Activated CD4-positive, alpha-beta T cell treated with anti-CD3 and anti-CD28 coated beads, Interleukin-2, amount 10 ng/mL, durations not matched to agents 7 days and 5 days (primary cell): ENCODE measurements around the gene TSSC4. TPM values are rescaled to one million over a fixed set of nuclear protein-coding genes. Genes with fewer than 3 reads are reported as not detected.
"Not testable (repeated sequence)": the region's sequence is repeated elsewhere in the genome, so short reads cannot be mapped to it uniquely, and the experiment has no call there.

Experiments
- CTCF ChIA-PET: fragments of 350-600 bp; sonication (Branson Sonifier 250); formaldehyde crosslinking; loops from one replicate; lab custom pipeline; 2021; ENCODE audit warnings: antibody characterized with exemption; lab: Charles Lee
- POLR2A ChIA-PET: fragments of 350-600 bp; sonication (Branson Sonifier 250); formaldehyde crosslinking; loops from one replicate; lab custom pipeline; 2021; ENCODE audit warnings: antibody characterized with exemption; lab: Charles Lee
- DNase-seq: peaks from one replicate; pipeline ENCODE4 v3.0.0-alpha.2; 2020
- H3K27ac Mint-ChIP-seq: one replicate; pipeline ENCODE4 v1.8.0; 2021; ENCODE audit warnings: mild to moderate bottlenecking, moderate library complexity, mixed read lengths
- H3K27me3 Mint-ChIP-seq: one replicate; pipeline ENCODE4 v1.8.0; 2021; ENCODE audit warnings: mixed read lengths
- H3K36me3 Mint-ChIP-seq: one replicate; pipeline ENCODE4 v1.8.0; 2021; ENCODE audit warnings: low read depth, mixed read lengths
- H3K4me1 Mint-ChIP-seq: one replicate; pipeline ENCODE4 v1.8.0; 2021; ENCODE audit warnings: mixed read lengths
- H3K4me3 Mint-ChIP-seq: one replicate; pipeline ENCODE4 v1.8.0; 2021; ENCODE audit warnings: mild to moderate bottlenecking, moderate library complexity, mixed read lengths
- H3K9me3 Mint-ChIP-seq: one replicate; pipeline ENCODE4 v1.8.0; 2021; ENCODE audit warnings: mixed read lengths
- total RNA-seq, 2 experiments: library from RNA; stranded (reverse); gene quantifications; one replicate each; pipeline ENCODE4 v1.2.3, GENCODE V29; 2021

The TSSC4 gene
- total RNA-seq, 2 experiments from 2014 or later: 31.1 to 47.5 TPM

DNA sequence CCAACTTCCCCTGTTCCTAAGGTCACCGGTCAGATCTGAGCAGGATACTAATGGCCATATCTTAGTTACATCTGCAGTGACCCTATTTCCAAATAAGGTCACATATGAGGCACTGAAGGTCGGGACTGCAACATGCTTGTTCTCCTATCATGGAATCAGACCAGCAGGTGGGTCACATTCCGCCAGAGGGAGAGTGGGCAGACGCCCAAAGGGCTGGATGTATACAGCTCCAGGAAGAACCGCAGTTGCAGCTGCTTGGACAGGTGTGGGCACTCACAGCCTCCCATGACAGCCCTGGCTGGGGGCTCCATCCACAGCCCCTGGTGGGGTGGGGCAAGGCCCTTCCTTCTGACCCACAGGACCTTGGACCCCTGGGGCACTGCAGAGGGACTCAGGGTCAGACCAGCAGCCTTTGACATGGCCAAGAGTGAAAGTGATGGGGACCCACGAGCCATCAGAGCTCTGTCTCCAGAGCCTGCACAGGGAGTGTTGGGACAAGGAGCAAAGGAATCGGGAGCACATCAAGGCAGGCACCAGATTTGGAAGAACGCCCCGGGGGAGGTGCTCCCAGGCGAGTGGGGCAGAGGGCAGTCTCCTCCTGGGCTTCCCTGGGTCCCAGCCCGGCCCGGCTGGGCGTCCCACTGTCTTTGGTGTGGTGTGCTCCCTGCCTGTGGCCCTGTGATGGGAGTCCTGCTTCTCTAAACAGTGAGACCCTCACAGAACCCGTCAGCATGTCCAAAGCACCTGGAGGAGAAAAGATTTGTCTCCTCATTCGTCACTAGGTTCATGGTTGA, 36.8 kb upstream of the TSSC4 start:
- no peak for DNase-seq
- CTCF ChIA-PET: no interaction called here
- no peaks in the 10 kb centered on the region for H3K4me1 Mint-ChIP-seq
- H3K36me3 Mint-ChIP-seq: no peaks in the 10 kb centered on the region
- H3K9me3 Mint-ChIP-seq: no peaks in the 10 kb centered on the region
- POLR2A ChIA-PET: no interaction called here
- no peaks in the 10 kb centered on the region for H3K27me3 Mint-ChIP-seq
- no peak overlapping the region for H3K4me3 Mint-ChIP-seq
- H3K27ac Mint-ChIP-seq: no peak overlapping the region

DNA sequence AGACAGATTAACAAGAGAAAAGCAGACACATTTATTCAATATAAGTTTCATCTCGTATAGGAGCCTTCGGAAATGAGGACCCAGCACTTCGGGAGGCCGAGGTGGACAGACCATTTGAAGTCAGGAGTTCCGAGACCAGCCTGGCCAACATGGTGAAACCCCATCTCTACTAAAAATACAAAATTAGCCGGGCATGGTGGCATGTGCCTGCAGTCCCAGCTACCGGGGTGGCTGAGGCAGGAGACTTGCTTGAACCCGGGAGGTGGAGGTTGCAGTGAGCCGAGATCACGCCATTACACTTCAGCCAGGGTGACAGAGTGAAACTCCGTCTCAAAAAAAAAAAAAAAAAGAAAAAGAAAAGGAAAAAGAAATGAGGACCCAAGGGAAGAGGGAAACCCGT, 36.2 kb upstream of the TSSC4 start:
- H3K27me3 Mint-ChIP-seq, POLR2A ChIA-PET, H3K27ac Mint-ChIP-seq, H3K36me3 Mint-ChIP-seq, CTCF ChIA-PET, H3K4me1 Mint-ChIP-seq, DNase-seq, H3K9me3 Mint-ChIP-seq, H3K4me3 Mint-ChIP-seq: not testable (repeated sequence)

DNA sequence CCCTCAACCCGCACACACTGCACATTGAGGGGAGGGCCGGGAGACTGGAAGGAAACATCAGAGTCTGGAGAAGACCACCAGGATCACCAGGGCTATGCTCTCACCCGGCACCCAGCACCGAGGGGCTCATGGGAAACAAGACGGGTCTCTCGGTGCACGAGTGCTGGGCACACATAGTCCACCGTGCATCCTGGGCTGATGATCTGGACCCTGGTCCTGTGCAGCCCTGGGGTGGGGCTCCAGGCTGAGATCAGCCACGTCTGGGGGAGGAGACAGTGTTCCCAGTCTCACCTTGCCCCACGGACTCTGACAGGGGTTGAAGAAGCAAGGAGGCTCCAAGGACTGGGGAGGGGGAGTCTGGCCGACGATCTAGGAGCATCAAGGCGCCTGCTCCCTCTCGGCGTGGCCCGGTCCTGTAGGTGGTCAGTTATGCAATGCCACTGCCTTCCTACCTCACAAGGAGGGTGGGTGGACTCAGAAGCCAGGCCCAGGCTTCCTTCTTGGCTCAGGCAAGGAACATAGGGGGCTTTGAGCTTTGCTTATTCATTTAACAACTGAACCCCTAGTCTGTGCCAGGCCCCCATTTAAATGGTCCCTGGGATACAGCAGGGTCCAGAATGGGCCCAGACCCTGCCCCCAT, 34.9 kb upstream of the TSSC4 start:
- POLR2A ChIA-PET: no interaction called here
- Mint-ChIP-seq H3K4me1 (no peaks in the 10 kb centered on the region), H3K36me3 (no peaks in the 10 kb centered on the region), H3K9me3 (no peaks in the 10 kb centered on the region), H3K27ac (no peak overlapping the region), H3K4me3 (no peak overlapping the region), H3K27me3 (no peaks in the 10 kb centered on the region)
- no peak for DNase-seq
- CTCF ChIA-PET: no interaction called here

DNA sequence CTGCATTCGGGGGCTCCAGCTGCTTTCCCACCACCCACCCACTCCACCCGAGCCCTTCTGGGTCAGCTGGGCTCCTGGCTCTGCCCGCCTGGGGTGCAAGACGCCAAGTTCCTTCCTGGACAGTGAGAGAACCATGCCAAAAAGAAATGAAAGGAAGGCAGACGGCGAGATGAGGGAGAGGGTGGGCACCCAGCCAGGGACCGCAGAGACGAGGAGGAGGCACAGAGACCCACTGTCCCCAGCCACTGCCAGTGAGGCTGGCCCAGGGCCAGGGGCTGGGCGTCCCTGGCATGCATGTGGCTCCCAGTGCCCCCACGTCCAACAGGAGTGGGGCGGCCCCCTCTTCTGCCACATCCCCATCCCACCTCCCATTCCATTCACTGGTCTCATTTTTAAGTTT, 34.3 kb upstream of the TSSC4 start:
- H3K27me3 Mint-ChIP-seq: no peaks in the 10 kb centered on the region
- no peak overlapping the region for H3K4me3 Mint-ChIP-seq
- H3K27ac Mint-ChIP-seq: no peak overlapping the region
- ChIA-PET POLR2A (no interaction called here), CTCF (interaction anchor here (0.6 kb wide), 1 partner anchor 204 kb away, joined by 3 read pairs; no protein-coding TSS in a partner anchor)
- H3K36me3 Mint-ChIP-seq: no peaks in the 10 kb centered on the region
- H3K9me3 Mint-ChIP-seq: no peaks in the 10 kb centered on the region
- no peak for DNase-seq
- no peaks in the 10 kb centered on the region for H3K4me1 Mint-ChIP-seq

DNA sequence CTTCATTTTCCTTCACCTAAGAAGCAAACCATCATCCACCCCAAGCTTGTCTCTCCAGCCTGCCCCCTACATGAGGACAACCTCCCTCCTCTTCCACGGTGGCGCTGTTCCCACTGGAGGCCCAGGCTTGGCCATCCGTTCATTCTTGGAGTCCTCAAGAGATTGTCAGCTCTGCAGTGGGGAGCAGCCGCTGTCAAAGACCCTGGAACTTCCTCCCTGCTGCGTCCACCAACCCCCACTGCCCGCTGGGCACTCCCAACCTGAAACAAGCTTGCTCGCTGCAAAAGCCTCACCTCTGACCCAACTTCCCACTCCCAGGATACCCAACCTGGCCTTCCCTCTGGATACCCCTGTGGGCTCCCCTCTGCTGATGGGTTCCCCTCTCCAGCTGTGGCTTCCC, 33.8 kb upstream of the TSSC4 start:
- CTCF ChIA-PET: interaction anchor here (0.6 to 1.1 kb wide), 3 partner anchors 53 to 521 kb away, joined by 3 read pairs; no protein-coding TSS in a partner anchor
- H3K27ac Mint-ChIP-seq: no peak overlapping the region
- H3K9me3 Mint-ChIP-seq: no peaks in the 10 kb centered on the region

DNA sequence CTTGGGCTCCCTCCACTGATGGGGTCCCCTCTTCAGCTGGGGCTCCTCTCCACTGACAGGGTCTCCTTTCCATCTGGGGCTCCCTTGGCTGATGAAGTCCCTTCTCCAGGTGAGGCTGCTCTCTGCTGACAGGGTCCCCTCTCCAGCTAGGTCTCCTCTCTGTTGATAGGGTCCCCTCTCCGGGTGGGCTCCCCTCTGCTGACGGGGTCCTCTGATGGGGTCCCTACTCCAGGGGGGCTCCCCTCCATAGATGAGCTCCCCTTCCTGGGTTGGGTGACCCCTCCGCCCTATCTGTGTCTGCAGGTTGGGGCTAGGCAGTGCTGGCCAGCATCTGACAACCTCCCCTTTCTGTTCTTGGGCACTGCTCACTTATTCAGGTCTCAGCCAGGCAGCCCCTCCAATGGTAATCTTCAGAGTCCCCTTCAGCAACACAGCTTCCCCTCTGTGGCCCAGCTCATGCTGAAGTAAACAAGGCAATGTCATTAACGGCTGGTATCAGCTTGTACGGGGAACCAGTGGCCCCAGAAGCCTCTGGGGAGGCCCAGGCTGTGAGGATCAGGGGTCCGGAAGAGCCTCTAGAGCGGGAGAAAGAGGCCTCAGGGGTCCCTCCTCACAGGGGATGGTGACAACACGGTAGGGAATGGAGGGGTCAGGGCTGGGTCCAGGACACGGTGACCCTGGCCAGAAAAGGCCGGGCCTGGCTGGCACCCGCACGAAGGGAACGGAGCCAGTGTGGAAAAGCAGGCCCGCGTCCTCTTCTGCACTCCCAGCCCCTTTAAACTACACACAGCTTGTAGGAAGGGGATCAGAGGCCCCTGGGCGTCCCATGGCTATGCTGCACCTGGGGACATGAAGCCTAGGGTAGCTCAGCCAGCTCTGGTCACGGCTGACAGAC, 33.0 kb upstream of the TSSC4 start:
- DNase-seq: no peak
- Mint-ChIP-seq H3K27ac (no peak overlapping the region), H3K4me3 (no peak overlapping the region), H3K27me3 (no peaks in the 10 kb centered on the region), H3K36me3 (no peaks in the 10 kb centered on the region), H3K4me1 (no peaks in the 10 kb centered on the region), H3K9me3 (no peaks in the 10 kb centered on the region)
- ChIA-PET CTCF (interaction anchor here (0.5 to 1.1 kb wide), 5 partner anchors 52 to 520 kb away, joined by 3 read pairs; no protein-coding TSS in a partner anchor), POLR2A (no interaction called here)

More for the DNA sequence above, 33.8 kb upstream of the TSSC4 start:
- DNase-seq: no peak
- Mint-ChIP-seq H3K36me3 (no peaks in the 10 kb centered on the region), H3K4me1 (no peaks in the 10 kb centered on the region), H3K27me3 (no peaks in the 10 kb centered on the region), H3K4me3 (no peak overlapping the region)
- POLR2A ChIA-PET: no interaction called here

DNA sequence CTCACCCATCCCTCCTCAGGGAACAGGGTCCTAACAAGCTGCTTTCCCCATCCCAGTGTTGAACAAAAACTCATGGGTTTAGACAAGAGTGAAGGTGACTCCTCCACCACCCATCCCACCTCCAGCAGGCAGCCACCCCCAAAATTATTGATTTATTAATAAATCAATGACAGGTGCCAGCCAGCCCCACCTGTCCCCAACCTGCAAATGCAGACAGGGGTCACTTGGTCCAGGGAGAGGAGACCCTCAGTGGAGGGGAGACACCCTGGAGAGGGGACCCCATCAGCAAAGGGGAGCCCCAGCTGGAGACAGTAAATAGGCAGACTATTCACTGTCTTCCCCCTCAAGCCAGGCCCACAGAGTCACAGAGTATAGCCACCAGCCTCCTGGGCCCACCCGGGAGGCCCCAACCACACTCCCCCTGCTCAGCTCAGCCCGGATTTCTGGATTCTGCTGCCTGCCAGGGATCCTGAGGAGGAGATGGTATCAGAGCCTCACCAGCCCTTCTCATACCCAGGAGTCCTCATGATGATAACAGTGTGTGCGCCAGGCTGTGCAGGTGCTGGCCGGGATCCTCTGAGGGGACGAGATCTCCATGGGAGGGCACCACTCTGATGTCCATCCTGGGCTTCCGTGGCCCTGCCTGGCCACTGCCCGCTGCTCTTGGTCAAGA, 32.2 kb upstream of the TSSC4 start:
- Mint-ChIP-seq H3K36me3 (no peaks in the 10 kb centered on the region), H3K9me3 (no peaks in the 10 kb centered on the region), H3K27ac (no peak overlapping the region), H3K27me3 (no peaks in the 10 kb centered on the region), H3K4me3 (no peak overlapping the region), H3K4me1 (no peaks in the 10 kb centered on the region)
- no peak for DNase-seq
- CTCF ChIA-PET: interaction anchor here (0.5 to 1.1 kb wide), 2 partner anchors 63 to 261 kb away, joined by 3 read pairs; no protein-coding TSS in a partner anchor
- POLR2A ChIA-PET: no interaction called here

DNA sequence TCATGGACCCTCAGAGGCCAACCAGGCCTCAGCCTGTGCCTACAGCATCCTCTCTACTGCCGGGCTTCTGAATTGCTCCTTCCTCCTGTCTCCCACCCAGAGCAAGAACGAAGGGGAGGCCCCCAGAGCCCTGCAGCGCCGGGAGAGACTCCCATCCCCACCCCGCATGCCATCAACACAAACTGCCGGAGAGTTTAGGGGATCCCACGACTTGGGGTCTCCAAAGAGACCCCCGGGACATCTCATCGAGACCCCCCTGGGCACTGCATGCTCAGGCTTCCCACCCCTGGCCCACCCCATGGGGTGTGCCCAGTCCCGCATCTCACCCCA, 31.7 kb upstream of the TSSC4 start:
- Mint-ChIP-seq H3K27me3 (no peaks in the 10 kb centered on the region), H3K27ac (no peak overlapping the region), H3K36me3 (no peaks in the 10 kb centered on the region), H3K9me3 (no peaks in the 10 kb centered on the region), H3K4me3 (no peak overlapping the region), H3K4me1 (no peaks in the 10 kb centered on the region)
- CTCF ChIA-PET: no interaction called here
- POLR2A ChIA-PET: no interaction called here
- no peak for DNase-seq

DNA sequence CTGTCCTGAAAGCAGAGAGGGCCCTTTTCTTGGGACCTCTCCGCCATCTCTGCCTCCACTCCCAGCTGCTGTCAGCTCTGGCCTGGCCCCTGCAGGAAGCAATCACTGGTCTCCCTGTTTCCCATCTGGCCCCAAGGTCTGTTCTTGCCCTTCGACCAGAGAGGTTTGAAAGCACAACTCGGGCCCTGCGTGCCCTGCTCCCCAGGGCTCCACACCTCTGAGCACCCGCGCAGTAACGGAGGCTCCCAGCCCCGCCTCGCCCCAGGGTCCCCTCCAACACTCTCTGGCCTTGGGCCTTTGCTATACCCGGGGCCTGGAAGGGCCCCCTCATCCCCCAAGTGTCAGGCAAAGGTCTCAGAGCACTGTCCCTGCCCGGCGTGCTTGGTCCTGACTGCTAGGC, 31.2 kb upstream of the TSSC4 start:
- no peak overlapping the region for H3K4me3 Mint-ChIP-seq
- ChIA-PET CTCF (no interaction called here), POLR2A (no interaction called here)
- H3K9me3 Mint-ChIP-seq: no peaks in the 10 kb centered on the region
- no peaks in the 10 kb centered on the region for H3K36me3 Mint-ChIP-seq
- no peaks in the 10 kb centered on the region for H3K4me1 Mint-ChIP-seq
- H3K27ac Mint-ChIP-seq: no peak overlapping the region
- DNase-seq: no peak
- H3K27me3 Mint-ChIP-seq: no peaks in the 10 kb centered on the region

DNA sequence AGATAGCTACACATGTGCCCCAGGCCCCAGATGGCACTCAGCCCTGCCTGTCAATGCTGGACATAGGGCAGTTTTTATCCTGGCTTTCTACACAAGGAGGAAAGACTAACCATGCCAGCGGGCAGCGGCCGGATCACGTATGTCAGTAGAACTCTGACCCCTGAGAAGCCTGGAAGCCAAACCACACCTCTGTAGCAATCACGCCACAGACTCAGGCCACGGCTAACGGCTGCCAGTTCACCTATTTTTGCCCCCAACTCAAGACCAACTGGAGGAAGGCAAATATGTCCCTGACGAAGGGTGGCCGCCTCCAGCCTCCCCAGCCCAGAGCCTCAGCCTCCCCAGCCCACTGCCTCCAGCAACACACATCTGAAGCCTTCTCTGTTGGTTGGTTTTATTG, 30.7 kb upstream of the TSSC4 start:
- DNase-seq: no peak
- ChIA-PET POLR2A (no interaction called here), CTCF (no interaction called here)
- Mint-ChIP-seq H3K27ac (no peak overlapping the region), H3K27me3 (no peaks in the 10 kb centered on the region), H3K9me3 (no peaks in the 10 kb centered on the region), H3K4me3 (no peak overlapping the region), H3K4me1 (no peaks in the 10 kb centered on the region), H3K36me3 (no peaks in the 10 kb centered on the region)

DNA sequence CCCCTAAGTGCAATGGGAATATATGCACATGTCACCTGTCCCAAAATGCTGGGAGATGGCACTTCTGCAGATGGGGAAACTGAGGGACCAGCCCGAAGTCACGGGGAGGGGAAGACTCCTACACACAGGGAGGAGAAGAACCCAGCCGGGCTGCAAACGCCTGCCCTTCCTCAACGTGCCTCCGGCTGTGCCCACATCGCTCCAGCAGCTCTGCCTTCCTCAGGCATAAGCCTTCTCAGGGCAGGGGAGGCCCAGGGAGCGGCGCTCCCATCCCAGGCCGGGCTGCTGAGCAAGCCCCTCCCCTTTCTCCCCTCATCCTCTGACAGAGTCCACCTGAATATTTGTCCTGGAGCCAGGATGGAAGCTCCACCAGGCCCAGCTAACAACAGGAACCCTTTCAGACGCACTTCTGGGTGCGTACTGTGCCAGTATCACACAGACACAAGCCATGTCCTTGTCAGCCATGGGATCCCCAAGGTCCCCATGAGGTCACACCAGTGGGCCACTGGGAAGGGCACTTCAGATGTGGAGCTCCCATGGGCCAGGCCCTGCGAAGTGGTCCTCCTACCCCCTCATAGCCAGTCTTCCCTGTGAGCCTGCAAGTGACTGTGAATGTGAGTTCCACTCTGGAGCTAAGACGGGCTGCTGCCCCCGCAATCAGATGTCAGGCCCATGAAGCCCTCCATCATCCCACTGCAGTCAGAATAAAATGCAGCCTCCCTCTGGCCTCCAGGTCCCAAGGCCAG, 25.9 kb upstream of the TSSC4 start:
- Mint-ChIP-seq H3K27me3 (no peaks in the 10 kb centered on the region), H3K9me3 (no peaks in the 10 kb centered on the region), H3K36me3 (peaks cover 2% of the 10 kb centered on the region), H3K4me1 (peaks cover 8% of the 10 kb centered on the region), H3K27ac (no peak overlapping the region), H3K4me3 (no peak overlapping the region)
- CTCF ChIA-PET: interaction anchor here (0.6 to 1.9 kb wide), 4 partner anchors 26 to 1681 kb away, joined by 3 to 8 read pairs (median 4); partner anchors contain the start of gene TSSC4
- POLR2A ChIA-PET: no interaction called here
- DNase-seq: no peak

DNA sequence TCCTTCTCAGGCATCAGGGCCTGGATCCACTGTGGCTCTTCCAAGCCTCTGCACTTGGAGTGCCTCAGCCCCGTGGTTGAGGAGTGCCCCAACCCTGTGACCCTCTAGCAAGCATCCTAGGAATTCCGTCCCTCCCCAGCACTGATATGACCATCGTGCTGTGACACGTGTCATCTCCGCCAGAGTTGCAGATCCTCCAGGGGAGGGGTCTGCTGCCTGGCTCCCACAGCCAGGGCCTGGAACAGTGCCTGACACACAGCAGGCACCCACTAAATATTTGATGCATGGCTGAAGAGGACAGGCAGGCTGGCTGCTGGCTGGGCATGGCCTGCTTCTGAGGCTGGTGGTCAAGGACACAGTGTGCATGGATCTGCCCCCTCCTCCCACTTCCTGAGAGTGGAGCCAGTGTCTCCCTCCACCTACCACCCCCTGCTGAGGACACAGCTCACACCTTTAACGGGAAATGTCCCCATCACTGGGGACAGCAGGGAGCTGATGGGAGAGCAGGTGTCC, 25.2 kb upstream of the TSSC4 start:
- H3K27me3 Mint-ChIP-seq: no peaks in the 10 kb centered on the region
- ChIA-PET CTCF (interaction anchor here (0.9 to 1.9 kb wide), 2 partner anchors 25 to 44 kb away, joined by 3 to 8 read pairs; partner anchors contain the start of gene TSSC4), POLR2A (no interaction called here)
- peaks cover 15% of the 10 kb centered on the region for H3K4me1 Mint-ChIP-seq
- no peak for DNase-seq
- H3K4me3 Mint-ChIP-seq: no peak overlapping the region
- H3K9me3 Mint-ChIP-seq: no peaks in the 10 kb centered on the region
- peaks cover 5% of the 10 kb centered on the region for H3K36me3 Mint-ChIP-seq
- H3K27ac Mint-ChIP-seq: no peak overlapping the region
